ENCODE measurements around the gene ARHGEF6.

ARHGEF6 gene

GRCh38 chrX:136742721-136743379 lies 37.9 kb downstream of the ARHGEF6 start:
- DNase-seq, result no peak

- DNase-seq, result no peak
Measured at GRCh38 chrX:136738049-136738729, 42.5 kb downstream of the ARHGEF6 start.

- no peak for DNase-seq
Measured at GRCh38 chrX:136736690-136737089, 44.0 kb downstream of the ARHGEF6 start.

GRCh38 chrX:136735601-136736000 lies 45.1 kb downstream of the ARHGEF6 start:
- DNase-seq, result no peak

GRCh38 chrX:136733613-136734012 lies 47.1 kb downstream of the ARHGEF6 start:
- DNase-seq, result no peak

GRCh38 chrX:136731798-136732197 lies 48.9 kb downstream of the ARHGEF6 start:
- no peak for DNase-seq

- DNase-seq, result peak; percentile 37
Measured at GRCh38 chrX:136731207-136731782, 49.4 kb downstream of the ARHGEF6 start.

- no peak for DNase-seq
Measured at GRCh38 chrX:136728393-136728792, 52.3 kb downstream of the ARHGEF6 start.

- DNase-seq, result no peak
Measured at GRCh38 chrX:136725441-136726104, 55.2 kb downstream of the ARHGEF6 start.

GRCh38 chrX:136718091-136718490 lies 62.6 kb downstream of the ARHGEF6 start:
- no peak for DNase-seq

GRCh38 chrX:136714626-136715599 lies 65.8 kb downstream of the ARHGEF6 start:
- DNase-seq, result no peak

GRCh38 chrX:136712650-136713310 lies 68.0 kb downstream of the ARHGEF6 start:
- DNase-seq, result no peak

GRCh38 chrX:136711147-136711546 lies 69.6 kb downstream of the ARHGEF6 start:
- peak; percentile 32 for DNase-seq

GRCh38 chrX:136710325-136710951 lies 70.3 kb downstream of the ARHGEF6 start:
- no peak for DNase-seq

GRCh38 chrX:136708348-136708747 lies 72.4 kb downstream of the ARHGEF6 start:
- no peak for DNase-seq

- no peak for DNase-seq
Measured at GRCh38 chrX:136697156-136697555, 83.6 kb downstream of the ARHGEF6 start.

GRCh38 chrX:136694431-136695087 lies 86.2 kb downstream of the ARHGEF6 start:
- no peak for DNase-seq

- DNase-seq, result no peak
Measured at GRCh38 chrX:136692271-136692670, 88.5 kb downstream of the ARHGEF6 start.

- DNase-seq, result no peak
Measured at GRCh38 chrX:136691028-136691809, 89.5 kb downstream of the ARHGEF6 start.

GRCh38 chrX:136689436-136689835 lies 91.3 kb downstream of the ARHGEF6 start:
- peak; percentile 14 for DNase-seq

Measured in activated CD4-positive, alpha-beta T cell treated with anti-CD3 and anti-CD28 coated beads for 48 hours (primary cell).